Fibroblast of gingiva (primary cell): ENCODE results near the gene ARHGEF17.

Experiments
- DNase-seq: peaks from one replicate; pipeline ENCODE4 v3.0.0-alpha.2; 2011; ENCODE audit warnings: low read depth

Gene ARHGEF17

DNA sequence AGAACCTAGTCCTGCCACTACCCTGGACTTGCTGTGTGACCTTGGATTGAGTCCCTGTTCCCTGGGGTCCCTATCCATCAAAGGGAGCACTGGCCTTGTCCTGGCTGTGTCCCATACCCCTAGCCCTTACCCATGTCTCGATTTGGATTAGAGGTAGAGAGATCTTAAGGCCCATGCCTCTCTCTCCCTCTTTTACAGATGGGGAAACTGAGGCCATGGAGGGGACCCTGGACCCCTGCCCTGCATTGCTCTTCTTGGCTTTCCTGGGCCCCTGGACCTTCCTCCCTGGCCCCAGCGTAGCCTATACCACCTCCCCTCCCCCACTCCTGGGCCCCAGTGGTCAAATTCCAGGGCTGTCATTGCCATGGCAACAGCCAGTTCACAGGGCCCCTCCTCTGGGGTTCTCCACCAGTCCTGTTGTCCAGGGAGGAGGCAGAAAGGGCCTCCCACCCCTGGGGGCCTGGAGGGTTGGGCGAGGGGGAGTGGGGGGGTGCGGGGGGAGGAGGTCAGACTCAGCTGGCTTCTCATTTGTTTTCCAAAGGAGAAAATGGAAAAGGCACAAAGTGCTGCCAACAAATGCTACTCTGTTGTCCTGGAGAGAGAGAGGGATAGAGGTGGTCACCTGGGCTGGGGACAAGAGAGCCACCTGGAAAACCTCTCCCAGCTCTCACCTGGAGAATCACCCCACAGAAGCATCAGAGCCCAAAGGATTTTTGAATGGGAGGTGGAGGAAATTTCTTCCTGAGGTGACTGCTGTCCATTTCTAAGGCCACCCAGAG, 23.3 kb downstream of the ARHGEF17 start:
- no peak for DNase-seq

DNA sequence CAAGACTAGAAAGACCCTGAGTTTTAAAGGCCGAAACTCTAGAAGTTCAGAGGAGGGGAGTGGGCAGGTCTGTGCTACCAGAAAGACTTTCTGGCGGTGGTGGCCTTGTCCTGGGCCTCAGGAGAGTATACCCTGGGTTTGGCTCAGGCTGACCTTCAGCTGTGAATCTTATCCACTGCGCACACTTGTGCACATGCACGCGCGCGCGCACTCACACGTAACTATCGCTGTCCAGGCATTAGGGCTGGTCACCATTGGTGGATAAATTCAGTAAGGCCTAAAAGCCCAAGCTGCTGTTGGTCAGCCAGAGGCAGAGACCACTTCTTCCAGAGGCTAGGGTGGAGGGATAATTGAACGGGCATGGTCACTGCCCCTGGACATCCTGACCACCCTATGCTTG, 25.1 kb downstream of the ARHGEF17 start:
- no peak for DNase-seq

DNA sequence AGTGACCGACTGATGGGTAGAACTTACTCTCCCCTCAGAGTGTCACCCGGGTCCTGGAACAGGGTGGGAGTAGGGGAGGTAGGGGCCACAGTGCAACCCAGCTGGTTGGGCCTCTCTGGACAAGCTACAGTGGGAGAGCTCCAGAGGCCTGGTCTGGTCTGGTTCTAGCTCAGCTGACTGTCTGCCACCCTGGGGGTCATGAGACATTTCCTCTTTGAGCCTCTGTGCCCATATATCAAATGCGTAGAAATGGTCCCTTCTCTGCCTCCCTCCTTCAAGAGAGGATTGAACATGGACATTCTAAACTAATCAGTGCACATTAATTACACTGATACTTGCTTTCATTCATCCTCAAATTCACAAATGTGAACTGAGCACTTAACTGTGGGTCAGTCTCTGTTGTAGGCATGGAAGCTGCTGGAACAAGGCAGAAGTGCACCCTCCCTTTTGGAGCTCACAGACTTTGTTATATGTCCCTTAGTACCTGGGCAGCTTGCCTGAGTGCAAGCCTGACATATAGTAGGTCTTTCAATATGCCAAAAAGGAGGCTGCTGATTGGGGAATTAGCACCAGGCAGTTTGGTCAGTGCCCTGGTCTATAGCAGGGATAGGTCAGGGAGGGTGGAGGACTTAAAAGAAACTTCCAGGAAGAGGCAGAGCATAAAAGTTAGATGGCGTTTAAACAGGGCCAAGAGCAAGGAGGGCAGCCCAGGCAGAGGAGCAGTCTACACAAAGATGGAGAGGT, 25.7 kb downstream of the ARHGEF17 start:
- no peak for DNase-seq

DNA sequence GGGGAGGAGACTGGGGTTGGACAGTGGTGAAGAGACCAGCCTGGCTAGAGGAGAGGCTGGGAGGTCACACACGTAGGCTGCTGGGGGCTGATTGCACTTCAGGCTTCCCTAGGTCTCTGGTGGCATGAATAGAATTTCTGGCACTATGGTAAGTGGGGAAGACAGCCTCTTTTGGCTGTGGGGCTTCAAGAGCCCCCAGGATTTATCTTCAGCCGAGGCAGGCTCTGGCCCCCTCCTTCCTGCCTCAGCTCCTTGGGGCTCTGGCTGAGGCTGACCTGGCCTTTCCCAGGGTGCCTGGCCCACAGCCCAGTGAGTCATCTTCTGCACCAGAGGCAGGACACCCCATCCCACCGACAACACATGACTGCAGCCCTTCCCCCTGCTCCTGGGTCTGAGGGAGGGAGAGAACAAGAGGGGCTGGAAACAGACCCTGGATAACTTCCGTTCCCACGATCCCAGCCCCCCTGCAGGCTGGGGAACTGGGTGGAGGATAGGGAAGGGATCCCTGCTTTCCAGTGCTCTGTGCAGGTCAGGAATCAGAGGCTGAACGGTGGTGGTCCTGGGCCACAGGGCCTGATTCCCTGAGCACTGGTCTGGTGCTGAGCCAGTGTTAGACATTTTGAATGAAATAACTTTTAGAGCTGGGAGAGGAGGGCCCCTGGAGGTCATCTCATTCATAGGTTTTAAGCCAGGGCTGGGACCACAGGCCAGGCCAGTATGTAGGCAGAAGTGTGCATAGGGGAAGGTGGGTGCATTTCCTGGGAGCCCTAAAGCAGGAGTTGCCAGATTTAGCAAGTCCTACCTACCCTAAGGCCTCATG, 26.5 kb downstream of the ARHGEF17 start:
- peak; percentile 68 for DNase-seq

DNA sequence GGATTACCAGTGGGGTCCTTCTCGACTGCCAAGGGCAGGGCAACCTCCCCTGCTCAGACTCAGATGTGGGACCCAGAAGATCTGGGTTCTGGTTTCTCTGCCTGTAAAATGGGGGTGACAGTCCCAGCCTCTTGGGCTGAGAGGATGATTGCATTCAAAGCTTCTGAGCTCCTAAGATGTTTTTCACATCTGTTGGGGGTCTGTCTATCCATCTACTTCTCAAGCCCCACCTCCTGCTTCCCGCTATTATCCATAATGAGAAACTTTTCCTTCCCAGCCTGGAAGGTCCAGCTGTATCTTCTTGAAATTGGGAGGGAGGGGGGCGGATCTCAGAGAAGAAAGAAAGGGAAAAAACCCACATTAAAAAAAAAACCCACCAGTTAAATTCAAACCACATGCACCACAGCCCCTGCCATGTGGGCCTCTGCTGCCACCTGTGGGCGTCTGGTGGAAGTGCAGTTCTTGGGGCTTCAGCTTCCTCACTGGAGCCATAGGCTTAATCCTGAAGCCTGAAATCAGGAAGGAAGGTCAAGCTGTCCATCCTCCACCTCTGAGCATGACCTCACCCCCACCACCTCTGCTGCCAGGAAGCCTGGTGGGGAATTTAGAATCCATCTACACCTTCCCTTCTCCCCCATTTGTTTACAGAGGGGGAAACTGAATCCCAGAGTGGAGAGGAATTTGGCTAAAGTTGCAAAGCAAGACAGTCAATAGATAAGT, 27.3 kb downstream of the ARHGEF17 start:
- DNase-seq, result peak; percentile 71

DNA sequence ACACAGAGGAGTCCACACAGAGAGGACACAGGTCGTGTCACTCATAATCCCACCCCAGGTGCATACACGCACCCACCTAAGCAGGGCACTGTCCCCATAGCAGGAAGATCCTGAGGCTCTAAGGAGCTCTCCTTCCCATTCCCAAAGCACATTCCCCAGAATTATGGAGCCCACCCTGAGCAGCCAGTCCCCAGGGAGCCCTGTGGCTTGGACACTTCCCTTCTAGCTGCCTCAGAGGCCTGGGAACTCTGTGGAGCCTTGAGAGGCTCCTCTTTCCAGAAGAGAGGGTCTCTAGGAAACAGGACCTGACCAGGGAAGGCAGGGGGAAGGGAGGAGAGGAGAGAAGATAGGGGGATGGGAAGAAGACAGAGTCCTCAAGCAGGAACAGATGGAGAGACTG, 29.8 kb downstream of the ARHGEF17 start:
- no peak for DNase-seq

DNA sequence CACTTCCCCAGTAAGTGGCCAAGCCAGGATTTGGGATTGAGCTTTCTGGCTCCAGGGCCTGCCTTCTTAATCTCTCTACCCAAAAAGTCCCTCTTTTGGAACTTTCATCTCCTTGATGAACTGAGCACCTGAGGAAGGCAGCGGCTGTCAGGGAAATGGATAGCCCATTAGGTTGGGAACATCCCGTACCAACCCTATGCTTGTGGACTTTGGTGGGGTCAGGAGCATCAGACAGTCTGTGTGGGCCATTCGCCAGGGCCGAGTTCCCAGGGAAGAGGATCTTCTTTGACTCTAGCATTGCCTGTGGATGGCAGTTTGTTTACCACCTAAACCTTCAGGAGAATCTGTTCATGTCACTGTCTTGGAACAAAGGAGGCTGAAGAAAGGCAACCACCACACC, 30.2 kb downstream of the ARHGEF17 start:
- no peak for DNase-seq

DNA sequence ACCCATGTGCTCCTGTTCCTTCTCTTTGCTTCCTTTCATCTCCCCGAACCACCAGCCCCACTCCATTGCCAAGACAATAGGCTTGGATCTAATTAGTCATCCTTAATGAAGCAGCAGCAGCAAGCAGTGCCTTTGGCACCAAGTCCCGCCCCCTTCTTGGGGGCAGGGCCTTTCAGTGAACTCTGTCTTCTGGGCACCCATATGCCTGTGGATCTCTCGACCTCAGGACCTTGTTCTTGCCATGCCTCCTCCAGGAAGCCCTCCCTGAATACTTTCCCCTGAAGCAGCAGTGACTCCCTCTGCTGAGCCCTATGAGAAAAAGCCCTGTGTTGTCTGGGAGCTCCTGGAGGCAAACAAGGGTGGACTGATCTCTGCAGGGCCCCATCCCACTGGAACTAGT, 32.1 kb downstream of the ARHGEF17 start:
- no peak for DNase-seq

DNA sequence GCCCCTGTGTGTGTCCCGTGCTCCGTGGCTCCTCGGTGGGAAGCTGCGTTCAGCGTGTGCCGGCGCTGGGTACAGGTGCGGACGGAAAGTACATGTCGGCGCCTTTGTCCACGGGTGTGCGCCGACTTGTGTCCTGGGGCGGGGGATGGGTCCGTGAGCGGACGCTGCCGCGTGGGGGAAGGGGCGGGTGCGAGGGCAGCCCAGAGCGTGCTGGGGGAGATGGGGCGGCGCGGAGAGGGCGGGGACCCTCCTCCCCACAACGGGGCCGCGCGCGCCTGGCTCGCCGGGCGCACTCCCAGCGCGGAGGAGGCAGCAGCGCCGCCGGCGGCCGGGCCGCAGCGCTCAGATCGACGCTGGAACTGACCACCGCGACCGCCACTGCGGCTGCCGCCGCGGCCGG, 34.6 kb downstream of the ARHGEF17 start:
- no peak for DNase-seq

DNA sequence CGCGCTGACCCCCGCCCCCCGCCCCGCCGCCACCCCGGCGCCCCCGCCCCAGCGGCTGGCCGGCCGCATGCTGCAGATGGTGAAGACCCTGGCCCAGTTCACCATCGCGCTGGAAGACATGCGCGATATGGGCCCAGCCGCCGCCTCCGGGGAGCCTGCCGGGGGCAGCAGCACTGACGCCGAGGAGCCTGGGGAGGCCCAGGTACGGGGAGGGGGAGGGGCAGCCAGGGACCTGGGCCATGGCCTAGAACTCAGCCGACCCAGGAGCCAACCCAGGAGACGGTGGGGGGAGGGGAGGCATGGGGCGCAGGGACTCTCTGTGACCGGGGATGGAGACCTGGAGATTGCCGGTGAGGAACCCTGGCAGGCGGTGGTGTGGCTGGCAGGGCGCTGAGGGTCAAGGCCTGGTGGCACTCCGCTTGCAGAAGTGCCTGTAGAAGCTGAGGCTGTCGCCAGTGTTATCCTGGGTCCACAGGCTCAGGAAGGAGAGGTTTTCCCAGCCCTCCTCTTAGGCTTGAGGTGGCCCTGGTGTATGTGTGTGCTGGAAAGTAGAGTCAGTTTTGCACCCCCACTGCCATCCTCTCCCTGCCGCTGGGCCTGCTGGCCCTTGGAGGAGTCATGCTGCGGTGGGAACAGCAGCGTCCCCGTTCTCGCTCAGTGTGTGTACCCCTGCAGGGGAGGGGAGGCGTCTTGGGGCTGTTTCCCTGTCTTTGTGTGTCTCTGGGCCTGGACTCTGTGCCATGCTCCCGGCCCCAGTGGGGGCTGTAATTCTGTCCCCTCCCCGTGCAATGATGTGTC, 35.2 kb downstream of the ARHGEF17 start:
- no peak for DNase-seq

DNA sequence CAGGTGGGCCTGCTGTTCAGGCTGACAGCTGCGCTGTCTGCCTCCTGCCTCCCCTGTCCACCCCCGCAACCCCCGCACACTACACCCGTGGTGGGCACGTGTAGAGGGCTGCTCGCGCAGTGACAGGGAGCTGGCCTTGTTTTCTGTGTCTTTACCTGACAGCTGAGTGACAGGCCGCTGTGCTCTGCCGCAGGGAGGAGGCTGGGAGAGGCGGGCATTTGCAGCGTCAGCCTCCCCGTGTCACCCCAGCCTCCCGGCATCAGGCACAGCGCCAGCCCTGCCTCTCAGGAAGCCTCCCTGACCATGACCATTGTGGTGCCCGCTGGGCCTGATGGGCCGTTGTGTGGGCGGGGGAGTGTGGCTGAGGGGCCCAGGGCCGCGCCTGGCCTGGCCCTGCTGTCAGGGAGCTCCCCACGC, 36.1 kb downstream of the ARHGEF17 start:
- DNase-seq, result no peak

DNA sequence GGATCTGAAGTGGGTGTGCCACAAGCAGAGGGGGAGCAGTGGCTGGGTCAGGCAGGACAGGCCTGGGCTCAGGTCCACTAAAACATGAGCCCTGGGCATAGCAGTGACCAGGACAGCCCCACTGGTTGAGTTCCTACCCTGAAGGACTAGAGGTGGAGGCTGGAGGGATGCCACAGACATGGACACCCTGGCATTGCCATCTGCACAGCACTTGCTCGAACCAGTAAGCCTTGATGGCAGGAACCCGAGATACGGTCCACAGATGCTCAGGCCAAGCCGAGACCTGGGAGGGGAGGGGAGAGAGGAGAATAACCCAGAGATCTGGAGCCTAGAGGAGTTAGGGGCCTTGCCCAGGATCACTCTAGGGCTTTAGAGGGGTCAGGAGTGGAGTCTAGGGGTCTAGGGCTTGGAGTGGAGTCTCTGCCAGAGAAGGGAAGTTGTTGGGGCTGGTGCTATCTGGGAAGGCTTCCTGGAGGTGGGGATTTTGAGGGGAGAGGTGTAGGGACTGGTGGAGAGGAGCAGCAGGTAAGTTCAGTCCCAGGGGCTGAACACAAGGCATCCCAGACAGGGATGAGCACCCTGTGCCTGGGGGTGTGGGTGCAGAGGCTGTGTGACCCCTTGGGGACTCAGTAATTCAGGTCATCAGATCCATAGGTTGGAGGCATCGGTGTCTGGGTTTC, 37.5 kb downstream of the ARHGEF17 start:
- no peak for DNase-seq

DNA sequence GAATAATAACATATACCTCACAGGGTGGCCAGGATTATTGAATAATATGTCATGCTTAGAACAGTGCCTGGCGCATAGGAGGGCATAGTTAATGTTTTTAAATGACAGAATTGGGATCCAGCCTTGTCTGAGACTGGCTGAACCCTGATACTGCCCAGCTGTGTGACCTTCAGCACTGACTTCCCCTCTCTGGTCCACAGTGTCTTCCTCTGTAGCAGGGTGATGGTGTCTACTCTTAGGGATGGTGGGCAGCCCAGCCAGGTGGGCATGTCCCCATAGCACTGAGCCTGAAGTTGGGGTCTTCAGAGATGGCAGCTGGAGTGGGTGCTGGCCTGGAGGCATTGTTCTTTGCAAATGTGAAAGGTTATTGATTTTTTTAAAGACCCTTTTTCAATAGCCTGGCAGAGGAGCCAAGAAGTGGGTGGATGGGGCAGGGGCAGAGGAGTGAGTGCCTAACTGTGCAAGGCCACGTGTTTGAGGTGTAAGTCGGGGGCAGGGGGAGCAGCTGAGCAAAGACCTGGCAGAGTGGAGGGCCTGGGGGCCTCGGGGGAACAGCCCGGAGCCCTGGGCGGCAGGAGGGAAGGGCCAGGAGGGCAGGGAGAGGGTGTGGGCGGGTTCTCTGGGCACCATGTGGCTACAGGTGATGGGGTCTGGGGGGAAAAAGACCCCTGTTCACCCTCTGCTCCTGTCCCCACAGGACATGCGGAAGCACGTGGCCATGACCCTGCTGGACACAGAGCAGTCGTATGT, 38.3 kb downstream of the ARHGEF17 start:
- no peak for DNase-seq

DNA sequence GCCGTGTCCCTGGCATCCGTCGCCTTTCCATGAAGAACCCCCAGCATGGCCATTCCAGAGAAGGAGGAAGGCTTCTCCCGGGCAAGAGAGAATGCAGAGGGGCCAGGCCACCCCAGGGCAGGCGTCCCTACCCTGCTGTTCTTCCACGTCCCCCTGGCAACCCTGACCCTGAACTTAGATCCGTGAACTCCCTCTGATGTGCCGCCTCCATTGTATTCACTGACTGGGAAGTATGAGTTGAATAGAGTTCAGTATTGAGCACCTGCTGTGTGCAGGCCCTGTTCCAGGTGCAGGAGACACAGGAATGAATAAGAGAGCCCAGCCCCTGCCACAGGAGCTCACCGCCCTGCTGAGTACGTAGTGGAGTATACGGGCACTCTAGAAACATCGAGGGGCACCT, 39.0 kb downstream of the ARHGEF17 start:
- no peak for DNase-seq

DNA sequence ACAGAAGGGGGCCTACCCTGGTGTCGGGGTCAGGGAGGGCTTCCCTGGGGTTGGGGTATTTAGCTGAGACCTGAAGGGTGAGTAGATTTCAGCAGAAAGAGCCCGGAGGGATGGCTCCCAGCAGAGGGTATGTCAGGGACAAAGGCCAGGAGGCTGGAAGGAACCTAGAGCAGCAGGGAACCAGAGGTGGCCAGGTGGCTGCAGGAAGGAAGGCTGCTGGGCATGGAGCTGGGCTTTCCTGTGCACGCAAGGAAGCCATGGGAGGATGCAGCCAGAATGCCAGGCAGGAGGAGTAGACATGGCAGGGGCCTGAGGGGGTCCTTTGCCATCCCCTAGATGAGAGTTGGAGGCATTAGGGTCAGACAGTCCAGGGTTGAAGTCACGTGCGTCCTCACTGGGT, 40.8 kb downstream of the ARHGEF17 start:
- DNase-seq, result no peak

DNA sequence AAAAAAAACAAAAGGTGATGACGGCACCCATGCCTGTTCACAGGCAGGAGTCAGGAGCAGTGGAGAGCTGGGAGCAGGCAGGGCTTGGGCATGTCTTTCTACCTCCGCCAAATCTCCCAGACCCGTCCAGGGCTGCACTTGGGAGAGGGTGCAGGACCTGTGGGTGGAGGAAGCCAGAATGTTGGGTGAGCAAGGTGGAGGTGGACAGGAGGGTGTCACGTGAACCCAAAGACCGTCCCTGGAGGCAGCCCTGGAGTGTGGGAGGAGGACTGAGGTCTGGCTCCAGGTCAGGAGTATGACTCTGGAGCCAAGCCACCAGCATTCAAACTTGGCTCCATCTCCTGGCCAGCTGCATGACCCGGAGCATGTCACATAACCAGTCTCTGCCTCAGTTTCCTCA, 41.6 kb downstream of the ARHGEF17 start:
- no peak for DNase-seq

DNA sequence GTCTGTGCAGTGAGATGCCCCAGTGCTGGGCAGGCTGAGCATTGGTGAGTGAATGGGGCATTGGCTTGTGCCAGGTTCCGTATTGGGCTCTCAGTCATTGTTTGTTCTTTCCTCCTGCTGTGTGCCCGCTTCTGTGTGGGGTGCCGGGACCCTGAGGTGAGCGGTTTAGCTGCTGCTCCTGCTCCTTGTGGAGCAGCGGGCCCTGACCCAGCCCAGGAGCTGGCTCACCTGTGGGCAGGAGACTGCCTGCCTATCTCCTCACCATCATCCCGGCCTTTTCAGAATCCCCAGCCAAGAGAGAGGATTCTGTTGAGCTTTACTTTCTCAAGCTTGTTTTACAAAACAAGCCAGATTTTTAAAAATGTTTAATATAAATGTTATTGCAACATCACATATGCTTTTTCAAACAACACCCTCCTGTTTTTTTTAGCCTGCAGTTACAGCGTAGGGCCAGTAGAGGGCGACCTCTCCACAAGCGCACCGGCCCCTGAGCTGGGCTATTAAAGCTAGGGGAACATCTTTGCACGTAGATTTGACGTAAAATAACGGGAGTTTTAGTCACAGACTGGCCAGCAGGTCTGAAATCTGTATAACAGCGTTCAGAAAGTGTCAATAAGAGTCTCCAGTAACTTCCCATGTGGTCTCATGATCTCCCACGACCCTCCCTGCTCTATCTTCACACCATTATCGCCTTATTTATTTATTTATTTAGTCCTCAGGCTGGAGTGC, 43.0 kb downstream of the ARHGEF17 start:
- peak; percentile 76 for DNase-seq

DNA sequence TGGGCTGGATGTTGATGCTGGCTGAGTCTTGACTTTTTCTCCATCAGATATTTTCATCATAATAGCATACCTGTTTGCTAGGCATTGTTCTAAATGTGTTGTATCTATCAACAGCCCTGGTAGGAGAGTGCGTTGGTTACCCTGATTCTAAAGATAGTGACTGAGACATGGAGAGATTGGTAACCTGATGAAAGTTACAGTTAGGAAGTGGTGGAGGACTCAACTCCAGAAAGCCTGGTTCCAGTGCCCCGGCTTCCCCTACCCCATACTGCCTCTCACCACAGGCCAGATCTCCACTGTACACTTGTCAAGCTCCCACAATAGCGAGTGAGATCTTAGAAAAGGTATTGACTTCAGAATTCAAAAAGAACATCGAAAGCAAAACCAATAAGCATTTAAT, 45.3 kb downstream of the ARHGEF17 start:
- no peak for DNase-seq

DNA sequence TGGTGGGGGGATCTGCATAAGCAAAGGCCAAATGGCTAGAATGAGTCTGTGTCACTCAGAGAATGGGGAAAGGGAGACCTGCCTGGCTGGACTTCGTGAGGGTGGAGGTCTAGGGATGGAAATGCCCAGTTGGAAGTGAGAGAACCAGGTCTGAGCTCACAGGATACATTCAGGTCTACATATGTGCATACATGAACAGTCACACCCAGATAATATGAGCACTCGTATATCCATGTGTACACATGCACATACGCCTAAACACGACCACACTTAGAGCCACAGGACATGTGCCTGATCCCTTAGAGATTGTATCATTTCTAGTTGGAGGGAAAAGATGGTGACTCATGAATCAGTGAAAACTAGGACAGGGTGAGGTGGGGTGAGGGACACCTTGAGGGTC, 47.0 kb downstream of the ARHGEF17 start:
- DNase-seq, result no peak
